ENCODE results near the gene SYT3. TPM values are rescaled to one million over a fixed set of nuclear protein-coding genes. Genes with fewer than 3 reads are reported as not detected.

The SYT3 gene, protein sequence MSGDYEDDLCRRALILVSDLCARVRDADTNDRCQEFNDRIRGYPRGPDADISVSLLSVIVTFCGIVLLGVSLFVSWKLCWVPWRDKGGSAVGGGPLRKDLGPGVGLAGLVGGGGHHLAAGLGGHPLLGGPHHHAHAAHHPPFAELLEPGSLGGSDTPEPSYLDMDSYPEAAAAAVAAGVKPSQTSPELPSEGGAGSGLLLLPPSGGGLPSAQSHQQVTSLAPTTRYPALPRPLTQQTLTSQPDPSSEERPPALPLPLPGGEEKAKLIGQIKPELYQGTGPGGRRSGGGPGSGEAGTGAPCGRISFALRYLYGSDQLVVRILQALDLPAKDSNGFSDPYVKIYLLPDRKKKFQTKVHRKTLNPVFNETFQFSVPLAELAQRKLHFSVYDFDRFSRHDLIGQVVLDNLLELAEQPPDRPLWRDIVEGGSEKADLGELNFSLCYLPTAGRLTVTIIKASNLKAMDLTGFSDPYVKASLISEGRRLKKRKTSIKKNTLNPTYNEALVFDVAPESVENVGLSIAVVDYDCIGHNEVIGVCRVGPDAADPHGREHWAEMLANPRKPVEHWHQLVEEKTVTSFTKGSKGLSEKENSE
- total RNA-seq, result not detected in 2 replicates

DNA sequence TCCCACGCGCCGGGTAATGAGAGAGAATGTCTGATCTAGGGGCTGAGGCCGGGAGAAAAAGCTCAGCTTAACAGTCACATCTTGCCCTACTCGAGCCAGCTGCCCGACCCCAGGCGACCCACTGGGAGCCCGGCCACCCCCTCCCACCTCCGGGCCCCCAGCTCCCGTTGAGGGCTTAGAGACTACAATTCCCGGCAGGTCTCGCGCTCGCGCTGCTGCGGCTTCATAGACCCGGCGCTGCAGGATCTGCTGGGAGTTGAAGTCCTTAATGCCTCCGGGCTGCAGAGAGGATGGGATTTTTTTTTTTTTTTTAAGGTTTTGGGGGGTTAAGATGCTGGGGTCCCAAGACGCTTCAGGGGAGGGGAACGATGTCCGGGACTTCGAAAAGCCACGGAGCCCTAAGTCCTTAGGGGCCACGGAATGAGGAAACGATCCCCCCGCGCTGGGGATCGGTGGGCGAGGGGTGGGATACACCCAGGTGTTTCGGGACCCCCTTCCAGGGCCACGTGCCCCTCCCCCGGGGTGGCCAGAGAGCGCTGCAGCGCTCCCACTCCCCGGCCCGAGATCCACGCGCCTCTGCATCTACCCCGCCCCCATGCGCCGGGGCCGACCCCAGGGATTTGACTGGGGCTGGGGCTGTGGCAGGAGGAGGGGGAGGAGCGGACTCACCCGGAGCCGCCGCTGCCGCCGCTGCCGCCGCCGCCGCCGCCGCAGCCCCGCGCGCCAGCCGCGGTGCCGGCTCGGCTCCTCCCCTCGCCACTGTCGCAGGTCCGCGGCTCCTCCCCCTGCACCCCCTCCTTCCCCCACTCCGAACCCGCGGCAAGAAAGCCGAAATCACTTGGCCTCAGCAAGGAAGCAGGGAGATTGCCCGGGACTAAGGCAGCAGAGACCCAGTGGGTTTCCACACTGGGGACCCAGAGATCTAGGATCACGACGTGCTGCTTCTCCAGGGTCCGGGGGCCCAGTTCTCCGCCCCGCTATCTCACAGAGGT lies at the start of gene SYT3:
Gene SYT3, minus strand, starts transcription at position 761 of the 992 bp plus-strand sequence. CDS start 2,470 bp downstream, outside the sequence.

DNA sequence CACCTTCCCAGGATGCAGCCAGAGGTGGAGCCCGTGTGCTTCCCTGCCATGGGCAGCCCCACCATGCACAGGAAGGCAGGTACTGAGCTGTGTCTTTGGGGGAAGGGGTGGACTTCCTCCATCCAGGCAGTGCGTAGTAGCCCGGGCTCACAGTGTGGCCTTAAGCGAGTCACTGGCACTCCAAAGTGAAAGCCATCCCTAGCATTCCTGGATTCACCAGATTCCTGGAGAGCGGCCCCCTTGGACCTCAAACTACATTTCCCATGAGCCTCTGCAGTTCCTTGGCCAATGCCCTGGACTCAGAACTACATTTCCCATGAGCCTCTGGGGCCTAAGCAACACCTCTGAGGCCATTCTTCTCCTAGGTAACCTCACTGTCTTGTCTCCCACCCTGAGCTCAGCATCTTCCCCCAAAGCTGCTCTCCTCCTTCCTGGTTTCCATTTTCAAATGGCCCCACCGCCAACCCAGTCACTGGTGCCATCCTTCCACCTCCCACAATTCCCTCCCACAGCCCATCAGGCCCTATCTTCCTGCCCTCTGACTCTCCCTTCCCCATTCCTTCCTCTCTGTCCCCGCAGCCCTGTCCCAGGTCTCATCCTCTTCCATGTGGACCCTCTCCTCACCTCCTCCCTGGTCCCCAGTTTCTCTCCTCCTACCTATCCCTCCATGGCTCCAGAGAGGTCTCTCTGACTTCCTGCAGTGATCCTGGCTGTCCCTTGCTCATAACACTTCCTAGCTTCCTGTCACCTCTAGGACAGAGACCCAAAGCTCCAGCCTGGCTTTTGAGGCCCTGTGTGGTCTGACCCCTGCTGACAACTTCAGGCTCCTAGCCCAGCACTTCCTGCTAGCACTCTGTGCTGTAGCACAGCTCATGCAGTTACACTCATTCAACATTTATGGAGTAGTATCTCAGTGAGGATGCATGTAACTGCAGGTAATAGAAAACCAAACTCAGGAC lies 10.0 kb upstream of the SYT3 start, which contains the start of gene C19orf81:
Gene C19orf81, plus strand, starts transcription at position 13 of the 959 bp plus-strand sequence. Its CDS starts 0 bp downstream, at position 13.

Other genes with a start within 250 kb of the SYT3 start
- not detected in 2 replicates for gene SPIB, start 220.9 kb downstream of the SYT3 start, total RNA-seq
- under 0.01 TPM in 2 replicates for gene MYBPC2, start 207.0 kb downstream of the SYT3 start, total RNA-seq
- gene EMC10, start 163.4 kb downstream of the SYT3 start, total RNA-seq, result 75.2 and 81.7 TPM in 2 replicates
- gene GARIN5A, start 163.0 kb downstream of the SYT3 start, total RNA-seq, result 0.11 and 0.17 TPM in 2 replicates
- gene JOSD2, start 128.7 kb downstream of the SYT3 start, total RNA-seq, result 22.5 and 25.8 TPM in 2 replicates
- gene ASPDH, start 126.0 kb downstream of the SYT3 start, total RNA-seq, result not detected in 2 replicates
- under 0.01 TPM in 2 replicates for gene LRRC4B, start 71.4 kb downstream of the SYT3 start, total RNA-seq
- not detected in 2 replicates for gene C19orf81, start 9.6 kb upstream of the SYT3 start, total RNA-seq
- gene SHANK1, start 79.9 kb upstream of the SYT3 start, total RNA-seq, result not detected in 2 replicates
- gene CLEC11A, start 83.5 kb upstream of the SYT3 start, total RNA-seq, result 0.34 and 1.6 TPM in 2 replicates
- not detected in 2 replicates for gene GPR32, start 130.6 kb upstream of the SYT3 start, total RNA-seq
- gene ACP4, start 150.5 kb upstream of the SYT3 start, total RNA-seq, result not detected in 2 replicates
- not detected in 2 replicates for gene KLK1, start 183.9 kb upstream of the SYT3 start, total RNA-seq
- not detected in 2 replicates for gene KLK15, start 193.7 kb upstream of the SYT3 start, total RNA-seq
- not detected in 2 replicates for gene KLK3, start 215.0 kb upstream of the SYT3 start, total RNA-seq
- gene KLK2, start 233.6 kb upstream of the SYT3 start, total RNA-seq, result not detected in 2 replicates

Data from dermis lymphatic vessel endothelial cell (primary cell).